Measurements from ENCODE around the gene SRSF3.

Gene SRSF3

DNA sequence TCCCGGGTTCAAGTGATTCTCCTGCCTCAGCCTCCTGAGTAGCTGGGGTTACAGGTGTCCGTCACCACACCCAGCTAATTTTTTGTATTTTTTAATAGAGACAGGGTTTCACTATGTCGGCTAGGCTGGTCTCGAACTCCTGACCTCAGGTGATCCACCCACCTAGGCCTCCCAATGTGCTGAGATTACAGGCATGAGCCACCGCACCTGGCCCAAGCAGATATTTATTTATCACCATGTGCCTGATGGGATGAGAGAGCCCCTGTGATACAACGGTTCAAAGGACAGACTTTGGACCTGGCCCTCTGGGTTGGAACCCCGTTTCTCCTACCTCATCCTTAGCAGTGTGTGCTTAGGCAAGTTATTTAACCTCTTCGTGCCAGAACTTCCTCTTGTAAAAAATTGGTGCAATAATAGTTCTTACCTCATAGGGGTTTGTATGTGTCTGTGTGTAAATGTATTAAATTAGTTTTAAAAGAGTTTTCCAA is 27.7 kb upstream of the SRSF3 start:
- TF ChIP-seq FOXP2 (optimal IDR thresholded peaks at IDR 0.05; ENCODE audit: borderline replicate concordance, extremely low read depth, extremely low read length, insufficient read depth) (no peak), POLR2AphosphoS5 (IDR thresholded peaks at IDR 0.05; ENCODE audit: low read depth, low read length) (no peak), TAF1 (IDR thresholded peaks at IDR 0.05; ENCODE audit: borderline replicate concordance, insufficient read depth, low read length) (no peak), SIN3A (IDR thresholded peaks at IDR 0.05; ENCODE audit: borderline replicate concordance, insufficient read depth, low read length) (no peak)
- TF ChIP-seq, protein P1, sequence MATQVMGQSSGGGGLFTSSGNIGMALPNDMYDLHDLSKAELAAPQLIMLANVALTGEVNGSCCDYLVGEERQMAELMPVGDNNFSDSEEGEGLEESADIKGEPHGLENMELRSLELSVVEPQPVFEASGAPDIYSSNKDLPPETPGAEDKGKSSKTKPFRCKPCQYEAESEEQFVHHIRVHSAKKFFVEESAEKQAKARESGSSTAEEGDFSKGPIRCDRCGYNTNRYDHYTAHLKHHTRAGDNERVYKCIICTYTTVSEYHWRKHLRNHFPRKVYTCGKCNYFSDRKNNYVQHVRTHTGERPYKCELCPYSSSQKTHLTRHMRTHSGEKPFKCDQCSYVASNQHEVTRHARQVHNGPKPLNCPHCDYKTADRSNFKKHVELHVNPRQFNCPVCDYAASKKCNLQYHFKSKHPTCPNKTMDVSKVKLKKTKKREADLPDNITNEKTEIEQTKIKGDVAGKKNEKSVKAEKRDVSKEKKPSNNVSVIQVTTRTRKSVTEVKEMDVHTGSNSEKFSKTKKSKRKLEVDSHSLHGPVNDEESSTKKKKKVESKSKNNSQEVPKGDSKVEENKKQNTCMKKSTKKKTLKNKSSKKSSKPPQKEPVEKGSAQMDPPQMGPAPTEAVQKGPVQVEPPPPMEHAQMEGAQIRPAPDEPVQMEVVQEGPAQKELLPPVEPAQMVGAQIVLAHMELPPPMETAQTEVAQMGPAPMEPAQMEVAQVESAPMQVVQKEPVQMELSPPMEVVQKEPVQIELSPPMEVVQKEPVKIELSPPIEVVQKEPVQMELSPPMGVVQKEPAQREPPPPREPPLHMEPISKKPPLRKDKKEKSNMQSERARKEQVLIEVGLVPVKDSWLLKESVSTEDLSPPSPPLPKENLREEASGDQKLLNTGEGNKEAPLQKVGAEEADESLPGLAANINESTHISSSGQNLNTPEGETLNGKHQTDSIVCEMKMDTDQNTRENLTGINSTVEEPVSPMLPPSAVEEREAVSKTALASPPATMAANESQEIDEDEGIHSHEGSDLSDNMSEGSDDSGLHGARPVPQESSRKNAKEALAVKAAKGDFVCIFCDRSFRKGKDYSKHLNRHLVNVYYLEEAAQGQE (IDR thresholded peaks at IDR 0.05; ENCODE audit: insufficient read depth in 1 of 2, low read depth in 2 of 2, low read length in 2 of 2) = no peak

DNA sequence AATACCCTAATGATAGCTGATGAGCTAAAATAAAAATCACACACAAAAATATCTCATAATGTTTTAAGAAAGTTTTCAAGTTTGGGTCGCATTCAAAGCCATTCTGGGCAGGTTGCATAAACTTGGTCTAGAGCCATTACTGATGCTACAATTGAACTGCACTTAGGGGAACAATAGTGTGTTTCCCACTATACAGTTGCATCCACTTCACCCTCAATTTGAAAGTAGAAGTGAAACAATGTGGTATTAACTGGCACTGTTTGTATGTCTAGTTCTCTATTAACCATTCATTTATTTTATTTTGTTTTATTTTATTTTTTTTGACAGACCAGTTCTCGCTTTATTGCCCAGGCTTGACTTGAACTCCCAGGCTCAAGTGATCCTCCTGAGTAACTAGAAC is 23.9 kb upstream of the SRSF3 start:
- TF ChIP-seq FOXP2 (optimal IDR thresholded peaks at IDR 0.05; ENCODE audit: borderline replicate concordance, extremely low read depth, extremely low read length, insufficient read depth) = no peak
- TF ChIP-seq, protein P1 (IDR thresholded peaks at IDR 0.05; ENCODE audit: insufficient read depth in 1 of 2, low read depth in 2 of 2, low read length in 2 of 2) = no peak
- TF ChIP-seq POLR2AphosphoS5 (IDR thresholded peaks at IDR 0.05; ENCODE audit: low read depth, low read length) = no peak
- TF ChIP-seq TAF1 (IDR thresholded peaks at IDR 0.05; ENCODE audit: borderline replicate concordance, insufficient read depth, low read length) = no peak
- no peak for TF ChIP-seq SIN3A (IDR thresholded peaks at IDR 0.05; ENCODE audit: borderline replicate concordance, insufficient read depth, low read length)

DNA sequence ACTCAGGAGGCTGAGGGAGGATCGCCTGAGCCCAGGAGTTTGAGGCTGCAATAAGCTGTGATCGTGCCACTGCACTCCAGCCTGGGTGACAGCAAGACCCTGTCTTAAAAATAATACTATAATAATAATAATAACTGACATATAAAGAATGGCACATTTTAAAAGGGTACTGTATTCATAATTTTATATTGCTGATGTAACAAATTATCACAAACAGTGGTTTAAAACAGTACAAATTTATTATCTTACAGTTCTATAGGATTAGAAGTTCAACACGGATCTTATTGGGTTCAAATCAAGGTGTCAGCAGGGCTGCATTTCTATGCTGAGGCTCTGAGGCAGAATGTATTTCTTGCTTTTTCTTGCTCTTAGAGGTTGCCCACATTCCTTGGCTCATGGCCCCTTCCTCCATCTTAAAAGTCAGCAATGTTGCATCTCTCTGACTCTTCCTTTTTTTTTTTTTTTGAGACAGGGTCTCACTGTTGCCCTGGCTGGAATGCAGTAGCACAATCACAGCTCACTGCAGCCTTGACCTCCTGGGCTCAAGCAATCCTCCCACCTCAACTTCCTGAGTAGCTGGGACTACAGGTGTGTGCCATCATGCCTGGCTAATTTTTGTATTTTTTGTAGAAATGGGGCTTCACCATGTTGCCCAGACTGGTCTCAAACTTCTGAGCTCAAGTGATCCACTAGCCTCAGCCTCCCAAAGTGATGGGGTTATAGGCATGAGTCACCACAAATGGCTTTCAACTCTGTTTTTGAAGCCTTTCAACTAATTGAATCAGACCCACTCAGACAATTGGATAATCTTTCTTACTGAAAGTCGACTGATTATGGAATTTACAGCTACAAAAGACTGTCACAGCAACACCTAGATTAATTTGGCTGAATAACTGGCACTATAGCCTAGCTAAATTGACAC is 22.8 kb upstream of the SRSF3 start:
- TF ChIP-seq POLR2AphosphoS5 (IDR thresholded peaks at IDR 0.05; ENCODE audit: low read depth, low read length) = no peak
- no peak for TF ChIP-seq TAF1 (IDR thresholded peaks at IDR 0.05; ENCODE audit: borderline replicate concordance, insufficient read depth, low read length)
- TF ChIP-seq, protein P1 (IDR thresholded peaks at IDR 0.05; ENCODE audit: insufficient read depth in 1 of 2, low read depth in 2 of 2, low read length in 2 of 2) = no peak
- TF ChIP-seq FOXP2 (optimal IDR thresholded peaks at IDR 0.05; ENCODE audit: borderline replicate concordance, extremely low read depth, extremely low read length, insufficient read depth) = no peak
- no peak for TF ChIP-seq SIN3A (IDR thresholded peaks at IDR 0.05; ENCODE audit: borderline replicate concordance, insufficient read depth, low read length)

DNA sequence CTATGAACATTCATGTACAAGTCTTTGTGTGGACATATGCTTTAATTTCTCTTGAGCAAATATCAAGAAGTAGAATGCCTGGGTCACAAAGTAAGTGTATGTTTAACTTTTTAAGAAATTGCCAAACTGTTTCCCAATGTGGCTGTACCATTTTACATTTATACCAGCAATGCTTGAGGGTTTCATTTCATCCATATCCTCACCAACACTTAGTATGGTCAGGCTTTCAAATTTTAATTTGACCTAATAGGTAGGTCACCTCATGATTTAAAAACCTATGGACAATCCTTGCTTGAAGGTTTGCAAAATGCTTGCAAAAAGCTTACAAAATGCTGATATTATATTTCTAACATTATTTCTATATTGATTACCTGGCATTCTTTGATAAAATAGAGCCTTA is 19.5 kb upstream of the SRSF3 start:
- TF ChIP-seq TAF1 (IDR thresholded peaks at IDR 0.05; ENCODE audit: borderline replicate concordance, insufficient read depth, low read length) = no peak
- no peak for TF ChIP-seq SIN3A (IDR thresholded peaks at IDR 0.05; ENCODE audit: borderline replicate concordance, insufficient read depth, low read length)
- TF ChIP-seq, protein P1 (IDR thresholded peaks at IDR 0.05; ENCODE audit: insufficient read depth in 1 of 2, low read depth in 2 of 2, low read length in 2 of 2) = no peak
- TF ChIP-seq POLR2AphosphoS5 (IDR thresholded peaks at IDR 0.05; ENCODE audit: low read depth, low read length) = no peak
- TF ChIP-seq FOXP2 (optimal IDR thresholded peaks at IDR 0.05; ENCODE audit: borderline replicate concordance, extremely low read depth, extremely low read length, insufficient read depth) = no peak

All from PFSK-1 (cell line).